ENCODE data around the gene BCAS3. TPM values are rescaled to one million over a fixed set of nuclear protein-coding genes. Genes with fewer than 3 reads are reported as not detected.
"Not testable (repeated sequence)": the region's sequence is repeated elsewhere in the genome, so short reads cannot be mapped to it uniquely, and the experiment has no call there.

Gene BCAS3
- total RNA-seq, 1 donor from 2014 or later, result 29.6 TPM

DNA sequence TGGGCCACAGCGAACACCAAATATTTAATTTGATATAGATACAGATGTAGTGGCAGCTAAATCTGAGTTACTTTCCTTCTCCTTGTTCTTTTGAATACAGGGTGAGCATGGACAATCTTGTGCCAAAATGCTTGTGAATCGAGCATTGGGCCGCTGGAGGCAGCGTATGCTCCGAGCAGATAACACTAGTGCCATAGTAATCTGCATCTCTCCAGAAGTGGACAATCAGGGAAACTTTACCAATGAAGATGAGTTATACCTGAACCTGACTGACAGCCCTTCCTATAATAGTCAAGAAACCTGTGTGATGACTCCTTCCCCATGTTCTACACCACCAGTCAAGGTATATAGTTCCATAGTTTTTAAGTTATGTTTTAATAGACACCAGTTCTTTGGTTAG is 21.2 kb upstream of the BCAS3 start:
- DNase-seq (no peak), ATAC-seq (no peak)
- H3K27me3 ChIP-seq (ENCODE audit: low read depth), result no peaks in the 10 kb centered on the region
- H3K9me3 ChIP-seq, result no peaks in the 10 kb centered on the region
- intact Hi-C loops (cut with DNase I), result no loop called here
- TF ChIP-seq, protein P1, sequence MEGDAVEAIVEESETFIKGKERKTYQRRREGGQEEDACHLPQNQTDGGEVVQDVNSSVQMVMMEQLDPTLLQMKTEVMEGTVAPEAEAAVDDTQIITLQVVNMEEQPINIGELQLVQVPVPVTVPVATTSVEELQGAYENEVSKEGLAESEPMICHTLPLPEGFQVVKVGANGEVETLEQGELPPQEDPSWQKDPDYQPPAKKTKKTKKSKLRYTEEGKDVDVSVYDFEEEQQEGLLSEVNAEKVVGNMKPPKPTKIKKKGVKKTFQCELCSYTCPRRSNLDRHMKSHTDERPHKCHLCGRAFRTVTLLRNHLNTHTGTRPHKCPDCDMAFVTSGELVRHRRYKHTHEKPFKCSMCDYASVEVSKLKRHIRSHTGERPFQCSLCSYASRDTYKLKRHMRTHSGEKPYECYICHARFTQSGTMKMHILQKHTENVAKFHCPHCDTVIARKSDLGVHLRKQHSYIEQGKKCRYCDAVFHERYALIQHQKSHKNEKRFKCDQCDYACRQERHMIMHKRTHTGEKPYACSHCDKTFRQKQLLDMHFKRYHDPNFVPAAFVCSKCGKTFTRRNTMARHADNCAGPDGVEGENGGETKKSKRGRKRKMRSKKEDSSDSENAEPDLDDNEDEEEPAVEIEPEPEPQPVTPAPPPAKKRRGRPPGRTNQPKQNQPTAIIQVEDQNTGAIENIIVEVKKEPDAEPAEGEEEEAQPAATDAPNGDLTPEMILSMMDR (IDR thresholded peaks at IDR 0.05), result no peak
- H3K27ac ChIP-seq, result no peak overlapping the region
- H3K4me1 ChIP-seq, result peaks cover 9% of the 10 kb centered on the region
- H3K4me3 ChIP-seq, result no peak overlapping the region
- H3K36me3 ChIP-seq, result peaks cover 29% of the 10 kb centered on the region

DNA sequence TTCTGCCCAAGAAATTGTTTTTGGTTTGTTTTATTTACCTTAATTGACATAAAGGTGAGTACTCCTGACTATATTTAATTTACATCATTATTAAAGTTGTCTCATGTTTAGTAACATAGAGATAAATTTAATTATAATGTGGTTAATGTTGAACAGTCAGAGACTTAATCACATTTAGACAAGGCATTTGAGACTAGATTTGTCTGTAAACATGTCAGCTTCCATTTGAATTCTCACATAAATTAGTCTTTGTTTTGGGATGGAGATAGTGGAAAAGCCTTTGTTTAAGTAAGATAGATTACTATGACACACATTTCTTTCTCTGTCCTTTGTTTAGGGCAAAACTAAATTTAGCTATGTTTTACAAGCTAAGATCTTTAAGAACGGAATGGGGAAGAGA is 18.5 kb upstream of the BCAS3 start:
- H3K4me1 ChIP-seq, result no peaks in the 10 kb centered on the region
- no peak overlapping the region for H3K27ac ChIP-seq
- no peak overlapping the region for H3K4me3 ChIP-seq
- no peaks in the 10 kb centered on the region for H3K9me3 ChIP-seq
- TF ChIP-seq, protein P1 (IDR thresholded peaks at IDR 0.05), result no peak
- ATAC-seq (no peak), DNase-seq (no peak)
- intact Hi-C loops (cut with DNase I), result no loop called here
- peaks cover 46% of the 10 kb centered on the region for H3K36me3 ChIP-seq
- no peaks in the 10 kb centered on the region for H3K27me3 ChIP-seq (ENCODE audit: low read depth)

DNA sequence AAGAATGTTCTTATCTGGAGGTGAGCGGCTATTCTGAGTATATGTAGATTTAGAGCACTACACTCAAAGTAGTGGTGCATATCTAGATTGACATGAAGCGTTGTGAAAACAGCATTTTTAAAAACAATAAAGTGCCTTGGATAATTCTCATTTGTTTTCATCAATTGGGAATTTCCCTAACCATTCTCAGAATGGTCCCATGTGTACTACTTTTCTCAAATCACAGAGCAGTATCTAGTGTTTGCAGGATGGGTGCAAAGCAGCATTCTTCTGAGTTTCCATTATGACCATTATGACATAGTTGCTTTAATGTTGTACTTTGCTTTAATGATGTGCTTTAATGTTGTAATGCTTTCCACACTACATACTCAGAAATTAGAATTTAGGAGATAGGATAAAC is 16.2 kb upstream of the BCAS3 start:
- intact Hi-C loops (cut with DNase I), result no loop called here
- Histone ChIP-seq H3K36me3 (peaks cover 65% of the 10 kb centered on the region), H3K4me3 (no peak overlapping the region), H3K9me3 (no peaks in the 10 kb centered on the region), H3K27me3 (ENCODE audit: low read depth) (no peaks in the 10 kb centered on the region), H3K4me1 (no peaks in the 10 kb centered on the region), H3K27ac (no peak overlapping the region)
- ATAC-seq (no peak), DNase-seq (no peak)
- TF ChIP-seq, protein P1 (IDR thresholded peaks at IDR 0.05), result no peak

DNA sequence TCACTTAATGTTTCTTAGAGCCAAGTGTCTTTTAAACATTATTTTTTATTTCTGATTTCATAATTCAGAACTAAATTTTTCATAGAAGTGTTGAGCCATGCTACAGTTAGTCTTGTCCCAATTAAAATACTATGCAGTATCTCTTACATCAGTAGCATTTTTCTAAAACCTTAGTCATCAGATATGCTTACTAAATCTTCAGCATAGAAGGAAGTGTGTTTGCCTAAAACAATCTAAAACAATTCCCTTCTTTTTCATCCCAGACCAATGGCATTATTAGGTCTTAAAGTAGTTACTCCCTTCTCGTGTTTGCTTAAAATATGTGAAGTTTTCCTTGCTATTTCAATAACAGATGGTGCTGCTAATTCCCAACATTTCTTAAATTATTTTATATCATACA is 13.6 kb upstream of the BCAS3 start:
- no peak overlapping the region for H3K27ac ChIP-seq
- H3K4me1 ChIP-seq, result no peaks in the 10 kb centered on the region
- no peak overlapping the region for H3K4me3 ChIP-seq
- no peak for DNase-seq
- intact Hi-C loops (cut with DNase I), result no loop called here
- peaks cover 46% of the 10 kb centered on the region for H3K36me3 ChIP-seq
- H3K27me3 ChIP-seq (ENCODE audit: low read depth), result no peaks in the 10 kb centered on the region
- TF ChIP-seq, protein P1 (IDR thresholded peaks at IDR 0.05), result no peak
- no peak for ATAC-seq
- no peaks in the 10 kb centered on the region for H3K9me3 ChIP-seq

DNA sequence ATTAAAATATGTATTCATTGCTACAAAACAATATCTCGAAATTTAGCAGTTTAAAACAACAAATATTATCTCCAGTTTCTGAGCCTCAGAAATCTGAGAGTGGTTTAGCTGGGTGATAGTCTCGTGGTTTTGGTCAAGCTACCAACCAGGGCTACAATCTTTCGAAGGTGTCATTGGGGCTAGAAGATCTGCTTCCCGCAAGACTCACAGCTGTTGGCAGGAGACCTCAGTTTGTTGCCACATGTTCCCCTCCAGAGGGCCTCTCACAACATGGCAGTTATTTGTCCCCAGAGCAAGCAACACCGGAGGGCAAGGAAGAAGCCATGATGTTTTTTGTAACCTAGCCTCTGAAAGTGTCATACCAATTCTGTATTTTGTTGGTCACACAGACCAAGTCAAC is 12.0 kb upstream of the BCAS3 start:
- no peak overlapping the region for H3K4me3 ChIP-seq
- H3K9me3 ChIP-seq, result no peaks in the 10 kb centered on the region
- TF ChIP-seq, protein P1 (IDR thresholded peaks at IDR 0.05), result no peak
- intact Hi-C loops (cut with DNase I), result no loop called here
- ATAC-seq, result no peak
- DNase-seq, result no peak
- no peak overlapping the region for H3K27ac ChIP-seq
- peaks cover 46% of the 10 kb centered on the region for H3K36me3 ChIP-seq
- no peaks in the 10 kb centered on the region for H3K4me1 ChIP-seq
- H3K27me3 ChIP-seq (ENCODE audit: low read depth), result no peaks in the 10 kb centered on the region

DNA sequence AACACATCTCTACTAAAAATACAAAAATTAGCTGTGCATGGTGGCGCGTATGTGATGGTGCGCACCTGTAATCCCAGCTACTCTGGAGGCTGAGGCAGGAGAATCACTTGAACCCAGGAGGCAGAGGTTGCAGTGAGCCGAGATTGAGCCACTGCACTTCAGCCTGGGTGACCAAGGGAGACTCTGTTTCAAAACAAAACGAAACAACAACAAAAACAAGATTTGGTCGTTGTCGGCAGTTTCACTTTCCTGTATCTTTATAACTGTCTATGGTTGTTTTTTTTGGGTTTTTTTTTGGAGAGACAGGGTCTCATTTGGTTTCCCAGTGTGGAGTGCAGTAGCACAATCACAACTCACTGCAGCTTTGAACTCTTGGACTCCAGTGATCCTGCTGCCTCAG is 8.9 kb upstream of the BCAS3 start:
- H3K4me3 ChIP-seq; H3K27ac ChIP-seq; DNase-seq; intact Hi-C loops (cut with DNase I); ATAC-seq; H3K4me1 ChIP-seq; H3K9me3 ChIP-seq; H3K27me3 ChIP-seq (ENCODE audit: low read depth): not testable (repeated sequence)
- H3K36me3 ChIP-seq, result peaks cover 32% of the 10 kb centered on the region
